Activated CD8-positive, alpha-beta memory T cell treated with anti-CD3 and anti-CD28 coated beads for 1 hour (primary cell): ENCODE results near the gene TENM4.

Source experiments
- DNase-seq, 2 donors: peaks; one replicate each; pipeline ENCODE4 v3.0.0-alpha.2; 2020; ENCODE audit warnings: low read depth in 1 of 2; ENCODE audit errors: extremely low read depth in 1 of 2

TENM4 gene

DNA sequence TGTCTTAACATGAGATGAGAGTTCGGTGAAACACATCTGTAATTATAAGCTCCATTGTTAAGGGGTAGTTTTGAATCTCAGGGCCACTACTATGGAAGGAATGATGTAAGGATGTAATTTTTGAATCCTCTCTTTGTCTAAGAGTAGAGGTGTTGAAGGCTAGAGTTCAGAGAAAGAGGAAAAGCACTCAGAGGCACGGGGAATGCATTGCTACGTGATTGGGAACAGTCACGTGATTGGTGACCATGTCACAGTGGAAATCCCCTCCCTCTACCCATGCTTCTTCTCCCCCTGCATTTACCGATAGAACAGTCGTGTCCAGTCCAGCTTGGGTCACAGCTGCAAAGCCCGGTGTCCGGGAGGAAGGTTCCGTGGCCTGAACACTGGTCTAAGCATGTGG lies 635.8 kb downstream of the TENM4 start:
- no peak for DNase-seq

DNA sequence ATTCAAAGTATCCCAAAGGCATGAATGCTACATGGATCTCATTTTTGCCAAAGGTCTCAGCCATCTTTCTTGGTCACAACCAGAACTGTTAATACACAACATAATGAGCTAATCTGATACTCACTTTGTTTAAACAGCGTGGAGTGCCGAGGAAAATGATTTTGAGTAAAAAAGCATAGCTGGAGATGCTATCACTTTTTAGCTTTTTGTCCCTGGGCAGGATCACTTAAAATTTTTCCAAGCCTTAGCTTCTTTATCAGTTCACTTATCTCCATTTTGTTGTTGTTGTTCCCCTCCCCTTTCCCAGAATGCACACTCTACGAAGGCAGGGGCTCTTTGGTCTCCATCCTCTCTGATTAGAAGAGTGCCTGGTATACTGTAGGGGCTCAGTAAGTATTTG lies 636.8 kb downstream of the TENM4 start:
- no peak for DNase-seq

DNA sequence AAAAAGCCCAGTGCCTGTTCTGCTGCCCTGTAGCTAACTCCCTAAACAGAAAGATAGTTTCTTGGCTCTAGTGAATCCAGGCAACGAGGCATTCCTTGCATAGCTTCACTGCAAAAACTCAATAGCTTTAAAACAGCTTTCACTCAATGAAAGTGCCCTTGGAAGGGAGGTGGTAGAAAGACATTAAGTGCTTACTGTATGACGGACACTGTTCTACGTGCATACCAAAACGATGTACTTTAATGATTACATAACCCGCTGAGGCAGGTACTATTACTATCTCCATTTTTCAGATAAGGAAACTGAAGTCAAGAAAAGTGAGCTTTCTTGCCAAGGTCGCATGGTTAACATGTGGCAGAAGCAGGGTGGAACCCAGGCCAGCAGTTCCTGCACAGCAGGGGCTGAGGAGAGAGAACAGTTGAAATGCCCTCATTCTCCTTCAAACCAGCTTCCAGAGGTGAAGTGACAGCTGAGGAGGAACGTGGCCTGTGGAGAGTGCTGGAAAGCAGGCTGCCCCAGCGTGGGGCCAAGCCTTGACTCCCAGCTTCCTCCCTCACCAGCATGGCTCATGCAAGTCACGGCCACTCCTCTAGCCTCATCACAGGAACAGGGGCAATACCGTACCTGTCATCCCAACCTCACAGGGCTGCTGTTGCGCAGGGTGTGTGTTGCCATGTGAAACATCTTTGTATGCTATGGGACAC lies 638.6 kb downstream of the TENM4 start:
- DNase-seq, result no peak

DNA sequence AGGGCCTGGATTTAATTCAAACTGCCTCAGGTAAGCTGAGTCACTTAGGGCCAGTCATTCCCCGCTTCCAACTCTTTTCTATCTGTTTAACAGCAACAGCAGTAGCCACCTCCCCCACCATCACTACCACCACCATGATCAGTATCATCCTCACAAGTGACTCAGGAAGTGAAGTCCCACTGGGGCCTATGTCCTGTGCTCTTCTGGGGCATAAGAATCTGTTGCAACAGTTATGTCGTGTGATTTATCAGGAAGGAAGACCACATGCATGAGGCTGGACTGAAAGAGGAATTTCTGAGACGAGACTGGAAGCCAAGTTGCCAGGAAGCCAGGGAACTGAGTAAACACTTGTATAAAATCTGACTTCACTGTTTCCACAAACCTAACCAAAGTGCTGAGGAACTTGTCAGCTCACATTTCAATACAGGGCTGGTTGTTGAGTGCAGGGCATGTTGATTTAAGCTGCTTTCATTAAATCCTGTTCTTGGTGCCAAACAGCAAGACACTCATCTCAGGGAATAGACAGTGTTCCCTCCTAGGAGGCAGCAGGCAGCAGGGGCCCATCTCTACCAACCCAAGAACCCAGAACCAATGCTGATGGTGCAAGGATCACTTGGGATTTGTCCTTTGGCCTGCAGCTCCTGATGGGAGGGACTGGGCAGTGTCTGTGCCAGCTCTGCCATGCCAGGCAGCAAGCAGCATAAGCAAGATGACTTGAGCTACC lies 639.5 kb downstream of the TENM4 start:
- DNase-seq, result no peak

DNA sequence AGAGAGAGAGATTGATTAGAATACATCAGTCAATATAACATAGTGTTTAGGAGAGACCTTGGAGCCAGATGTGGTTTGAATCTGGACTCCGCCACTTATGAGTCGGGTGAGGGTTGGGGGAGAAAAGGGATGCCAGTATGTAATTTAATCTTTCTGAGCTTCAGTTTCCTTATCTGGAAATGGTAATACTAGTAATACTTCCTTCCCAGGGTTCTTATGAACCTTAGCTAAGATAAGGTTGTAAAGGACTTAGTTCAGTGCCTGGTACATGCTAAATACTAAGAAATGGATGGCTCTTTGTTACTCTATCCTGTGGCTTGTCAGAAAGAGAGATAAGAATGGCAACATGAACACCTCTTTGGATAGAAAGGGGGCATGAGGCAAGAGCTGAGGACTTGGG lies 640.1 kb downstream of the TENM4 start:
- no peak for DNase-seq

DNA sequence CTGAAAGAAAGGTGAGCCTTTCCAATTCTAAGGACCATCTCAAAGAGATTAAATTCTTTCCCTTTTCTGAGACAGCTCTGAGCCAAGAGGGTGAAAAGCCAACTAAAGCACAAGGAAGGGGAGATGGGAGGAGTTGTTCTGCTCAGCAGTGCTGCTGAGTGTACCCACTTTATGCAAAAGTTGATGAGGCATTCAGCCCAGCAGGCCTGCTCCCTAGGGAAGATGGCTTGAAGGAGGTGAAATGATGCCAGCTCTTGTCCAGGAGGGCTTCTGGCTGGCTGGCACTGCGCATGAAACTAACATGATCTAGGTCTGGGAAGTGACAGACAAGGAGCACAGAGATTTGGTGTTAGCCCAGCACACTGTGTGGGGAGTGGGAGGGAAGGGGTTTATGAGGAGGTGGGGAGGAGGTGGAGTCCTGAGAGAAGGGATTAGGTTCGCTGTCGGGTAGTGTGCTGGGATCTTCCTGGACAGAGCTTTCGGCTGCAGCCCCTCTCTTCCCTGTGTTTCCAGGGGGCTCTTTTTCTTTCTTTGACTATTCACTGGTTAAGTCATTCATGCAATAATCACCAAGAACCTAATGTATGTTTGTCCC lies 640.6 kb downstream of the TENM4 start:
- no peak for DNase-seq

DNA sequence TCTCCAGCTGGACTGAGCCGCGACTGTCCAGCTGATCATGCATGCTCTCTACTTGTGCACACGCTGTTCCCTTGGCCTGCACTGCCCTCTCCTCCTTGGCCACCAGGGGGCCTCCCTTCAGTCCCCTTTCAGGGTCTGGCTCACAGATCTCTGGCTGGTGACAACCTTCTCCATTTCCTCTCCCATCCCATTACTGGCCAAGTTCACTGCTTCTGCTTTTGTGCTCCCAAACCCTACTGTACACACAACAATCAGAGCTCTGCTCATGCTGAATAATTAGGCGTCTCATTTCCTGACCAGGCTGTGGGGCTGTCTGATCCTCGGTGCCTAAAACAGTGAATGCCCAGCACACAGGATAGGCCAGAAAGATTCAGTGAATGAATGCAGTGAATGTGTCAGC lies 642.2 kb downstream of the TENM4 start:
- no peak for DNase-seq

DNA sequence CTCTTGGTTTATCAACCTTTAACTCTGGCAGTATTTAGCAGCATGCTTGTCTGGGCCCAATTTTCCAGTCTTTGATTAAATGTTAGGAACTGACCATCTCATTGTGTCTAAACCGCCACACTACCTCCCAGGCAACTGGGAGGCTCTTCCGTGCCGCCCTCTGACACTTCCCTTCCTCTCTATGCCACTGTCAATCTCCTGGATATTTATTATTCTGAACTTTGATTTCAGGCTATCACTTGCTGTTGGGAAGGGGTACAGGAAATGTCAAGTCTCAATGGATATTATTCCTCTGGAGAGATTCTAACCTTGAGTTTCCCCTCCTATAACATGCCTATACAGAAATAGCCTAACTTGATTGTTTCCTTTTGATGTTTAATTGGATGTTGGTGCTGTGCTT lies 643.3 kb downstream of the TENM4 start:
- DNase-seq, result no peak

DNA sequence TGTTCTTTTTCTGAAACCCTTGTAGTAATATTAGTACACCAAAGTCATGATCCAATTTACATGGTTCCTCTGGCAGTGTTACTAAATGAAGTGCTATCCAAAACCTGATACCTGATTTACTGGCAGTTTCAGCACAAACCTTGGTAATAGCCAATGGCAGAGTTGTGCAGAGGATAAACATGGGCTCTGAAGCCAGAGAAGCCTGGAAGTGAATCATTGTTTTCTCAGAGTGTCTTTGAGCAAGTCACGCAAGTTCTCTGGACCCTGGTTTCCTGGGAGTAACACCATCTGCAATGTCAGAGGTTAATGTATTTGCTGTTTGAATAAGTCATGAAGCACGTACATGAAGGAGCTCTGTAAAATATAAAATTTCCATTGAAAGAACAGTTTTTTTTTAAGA lies 643.9 kb downstream of the TENM4 start:
- no peak for DNase-seq

DNA sequence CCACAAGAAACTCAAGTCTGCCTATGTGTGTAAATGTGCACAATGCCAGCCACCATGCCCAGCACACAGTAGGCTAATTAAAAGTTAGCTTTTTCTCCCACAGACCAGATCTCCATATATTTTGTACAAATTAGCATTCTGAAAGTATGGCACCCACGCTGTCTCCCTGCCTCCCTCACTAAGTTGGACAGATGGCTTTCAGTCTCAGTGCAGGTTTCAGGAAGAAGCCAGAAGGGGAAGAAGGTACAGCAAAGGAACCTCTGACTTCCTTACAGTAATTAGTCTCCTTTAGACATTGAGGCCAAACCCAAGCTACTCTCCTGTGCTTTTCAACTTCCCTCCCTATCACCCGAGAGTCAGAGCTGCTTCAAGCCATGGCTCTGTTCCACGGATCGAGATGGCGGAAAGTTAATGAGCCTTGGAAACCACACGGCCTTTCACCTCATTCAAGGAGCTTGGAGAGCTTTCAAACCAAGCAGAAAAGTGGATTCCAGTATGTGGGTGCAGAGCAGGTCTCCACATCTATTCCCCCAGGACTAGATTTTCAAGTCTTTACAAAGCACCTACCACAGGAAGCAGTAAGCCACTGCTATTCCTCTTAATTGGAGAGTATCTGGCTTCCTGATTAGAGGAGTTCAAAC lies 645.1 kb downstream of the TENM4 start:
- DNase-seq, result no peak

DNA sequence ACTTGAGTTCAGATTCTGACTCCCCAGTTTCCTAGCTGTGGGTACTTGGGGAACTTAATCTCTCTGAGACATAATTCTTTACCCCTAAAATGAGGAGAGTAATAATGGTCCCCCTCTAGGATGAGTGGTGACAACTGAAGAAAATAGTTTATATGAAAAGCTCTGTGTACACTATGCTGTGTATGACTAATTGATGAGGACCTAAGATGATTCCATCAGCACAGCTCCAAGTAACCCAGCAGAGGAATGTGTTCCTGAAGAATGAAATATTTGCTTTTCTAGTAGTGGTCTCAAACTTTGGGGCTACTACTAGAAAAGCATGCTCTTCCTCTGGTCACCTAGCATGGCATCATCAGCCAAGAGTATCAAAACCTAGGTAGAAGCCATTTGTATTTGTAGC lies 648.9 kb downstream of the TENM4 start:
- no peak for DNase-seq

DNA sequence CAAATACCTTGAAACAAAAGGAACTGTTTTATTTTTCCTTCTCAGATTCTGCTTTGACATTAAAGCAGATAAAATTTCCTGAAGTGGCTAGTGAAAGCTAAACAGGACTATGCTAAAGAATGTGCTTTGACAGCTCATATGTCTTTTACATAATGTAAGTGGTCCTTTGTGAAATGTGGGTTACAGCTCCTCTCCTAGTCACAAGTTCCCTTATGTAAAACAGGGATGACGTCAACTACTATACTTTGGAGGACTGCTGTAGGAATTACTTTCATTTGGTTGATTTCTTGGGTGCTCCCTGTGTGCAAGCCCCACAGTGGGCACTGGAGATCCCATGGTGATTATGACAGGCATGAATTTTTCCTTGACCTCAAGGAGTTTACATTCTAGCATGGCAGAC lies 649.6 kb downstream of the TENM4 start:
- no peak for DNase-seq

DNA sequence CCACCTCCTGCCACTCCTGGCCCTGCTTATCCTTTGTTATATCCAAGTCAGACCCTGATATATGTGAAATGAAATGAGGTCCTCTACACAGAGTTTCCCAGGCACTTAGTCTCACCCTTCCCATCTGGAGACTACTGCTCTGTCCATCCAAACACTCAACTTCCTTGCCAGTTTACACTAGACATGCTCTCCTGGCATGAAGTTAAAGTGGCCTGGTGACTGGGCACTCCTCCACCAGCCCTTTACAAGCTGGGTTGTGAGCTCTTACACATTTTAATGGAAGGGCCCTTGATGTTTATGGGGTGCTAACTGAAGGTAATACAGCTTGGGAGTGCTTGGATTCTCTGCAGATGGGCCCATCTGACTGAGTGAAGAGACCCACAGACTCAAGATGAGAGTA lies 650.0 kb downstream of the TENM4 start:
- DNase-seq, result no peak

DNA sequence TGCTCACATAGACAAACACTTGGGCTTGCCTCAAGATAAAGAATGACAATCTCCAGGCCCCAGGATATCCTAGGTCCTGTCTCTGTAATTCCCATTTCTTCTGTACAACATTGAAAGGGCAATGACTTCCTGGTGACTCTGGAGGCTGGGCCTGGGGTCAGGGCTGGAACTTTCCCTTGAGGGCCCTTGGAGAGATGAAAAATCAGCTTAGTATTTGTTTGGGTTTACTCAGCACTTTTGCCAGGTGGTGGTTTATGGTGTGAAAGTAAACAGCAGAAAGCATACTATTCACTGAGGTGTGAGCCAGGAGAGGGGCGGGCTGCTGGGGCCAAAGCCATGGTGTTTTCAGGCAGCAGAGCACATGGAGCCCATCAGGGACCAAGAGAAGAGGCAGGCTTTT lies 651.5 kb downstream of the TENM4 start:
- no peak for DNase-seq

DNA sequence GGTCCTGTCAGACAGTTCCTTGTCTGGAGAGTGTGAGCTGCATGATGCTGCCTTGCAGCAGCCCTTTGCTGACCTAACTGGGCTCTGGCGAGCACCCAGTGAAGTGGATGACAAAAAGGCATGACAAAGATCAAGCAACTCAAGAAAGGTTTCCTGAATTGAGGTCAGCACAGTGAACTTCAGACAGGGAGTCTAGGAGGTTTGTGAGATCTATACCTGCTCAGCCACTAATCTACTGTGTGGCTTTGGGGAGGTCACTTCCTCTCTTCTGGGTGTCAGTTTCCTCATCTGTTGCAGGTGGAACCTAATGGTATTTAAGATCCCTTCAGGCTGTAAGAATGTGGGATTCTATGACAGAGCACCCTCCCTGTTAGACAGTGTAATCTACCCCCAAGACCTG lies 652.3 kb downstream of the TENM4 start:
- no peak for DNase-seq

DNA sequence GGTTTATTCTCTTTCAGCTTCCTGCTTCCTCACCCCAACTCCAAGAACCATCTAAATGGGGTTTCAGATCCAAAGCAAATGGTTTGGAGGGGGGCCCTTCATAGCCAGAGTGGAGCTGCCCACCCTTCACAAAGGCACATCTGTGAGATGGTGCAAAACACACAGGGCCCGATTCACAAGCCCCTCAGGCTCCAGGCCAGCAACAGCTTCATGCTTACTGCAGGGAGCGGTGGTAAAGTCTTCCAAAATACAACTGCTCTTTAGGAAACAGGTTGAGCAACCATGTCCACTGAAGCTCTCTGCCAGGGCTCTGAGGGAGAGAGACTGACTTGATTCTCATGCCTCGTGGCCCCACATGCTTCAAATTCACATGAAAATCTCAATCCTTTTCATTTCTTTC lies 653.1 kb downstream of the TENM4 start:
- DNase-seq, result no peak

DNA sequence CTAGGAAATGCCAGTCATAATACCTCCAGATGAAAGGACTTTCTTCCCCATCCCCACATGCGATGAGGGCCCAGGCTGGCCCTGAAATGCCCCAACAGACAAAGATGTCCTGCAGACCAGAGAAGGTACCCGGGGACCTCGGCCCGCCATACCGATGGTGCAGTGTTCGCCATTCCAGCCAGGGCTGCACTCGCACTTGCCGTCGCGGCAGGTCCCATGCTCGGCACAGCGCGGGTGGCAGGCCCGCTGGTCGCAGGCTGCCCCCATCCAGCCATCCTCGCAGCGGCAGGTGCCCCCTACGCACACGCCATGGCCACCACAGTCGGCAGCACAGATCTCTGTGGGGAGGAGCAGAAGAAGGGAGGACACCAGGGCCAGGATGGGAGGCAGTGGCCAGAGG lies 654.1 kb downstream of the TENM4 start:
- DNase-seq, result no peak

DNA sequence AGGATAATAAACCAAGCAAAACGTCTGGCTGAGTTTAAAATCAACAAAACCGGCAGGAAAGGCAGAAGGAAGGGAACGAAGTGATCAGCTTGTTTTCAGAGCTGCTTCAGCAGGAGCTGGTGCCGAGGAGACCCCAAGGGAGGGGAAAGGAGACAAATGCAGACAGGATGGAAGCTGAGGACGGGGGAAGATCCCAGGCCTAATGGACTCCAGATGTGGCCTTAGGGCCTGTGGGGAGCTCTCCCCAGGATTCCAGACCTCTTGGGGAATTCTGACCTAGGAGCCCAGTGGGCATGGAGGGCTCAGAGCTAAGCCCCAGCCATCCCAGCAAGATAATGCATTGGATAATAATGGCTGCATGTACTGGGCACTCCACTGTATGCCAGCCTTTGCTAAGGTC lies 654.7 kb downstream of the TENM4 start:
- no peak for DNase-seq

DNA sequence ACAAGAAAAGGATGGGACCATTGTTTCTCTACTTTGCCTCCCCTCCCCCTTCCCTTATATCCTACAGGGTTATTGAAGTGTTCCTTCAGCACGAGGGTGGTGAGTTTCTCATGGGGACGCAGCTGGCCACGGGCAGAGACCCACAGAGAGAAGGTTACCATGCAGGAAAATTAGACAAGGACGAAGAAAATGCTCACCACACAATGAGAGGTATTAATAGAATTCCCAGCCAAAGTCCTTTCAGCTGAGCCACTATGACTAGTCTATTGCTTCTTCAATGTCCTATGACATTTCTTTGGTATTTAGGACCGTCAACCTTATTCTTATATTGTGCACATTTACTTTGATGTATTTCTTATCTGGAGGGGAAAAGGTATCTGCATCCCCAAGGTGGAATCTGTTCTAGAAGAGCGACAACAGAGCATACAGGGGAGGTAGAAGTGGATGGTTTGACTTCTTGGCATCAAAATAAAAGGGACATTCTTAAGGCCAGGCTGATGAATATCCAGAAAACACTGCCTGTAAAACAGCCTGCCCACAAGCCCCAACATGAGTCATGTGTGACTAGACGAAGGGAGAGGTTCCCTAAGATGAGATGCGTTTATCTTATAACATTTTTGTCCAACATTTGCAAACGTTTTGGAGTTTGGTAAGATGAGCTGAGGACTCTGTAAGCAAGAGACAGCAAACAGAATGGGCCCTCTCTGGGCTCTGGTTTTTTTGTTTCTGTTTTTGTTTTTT lies 656.3 kb downstream of the TENM4 start:
- no peak for DNase-seq

DNA sequence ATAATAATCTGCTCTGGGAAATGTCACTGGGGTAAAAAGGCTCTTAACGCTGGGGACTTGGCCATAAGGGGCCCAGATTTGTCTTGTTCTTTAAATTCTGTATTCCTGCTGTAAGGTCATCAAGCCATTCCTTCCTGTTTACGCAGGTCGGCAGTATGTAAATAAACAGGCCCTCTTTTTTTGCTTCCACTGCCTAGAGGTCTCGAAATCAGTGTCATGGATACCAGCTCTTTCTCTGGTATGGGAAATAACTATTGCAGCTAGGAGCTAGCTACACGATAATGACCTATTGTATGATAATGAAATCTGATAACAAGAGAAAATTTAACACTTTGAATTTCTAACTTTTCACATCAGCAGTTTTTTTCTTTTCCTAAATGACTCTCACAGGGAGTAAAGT lies 657.0 kb downstream of the TENM4 start:
- DNase-seq, result no peak

DNA sequence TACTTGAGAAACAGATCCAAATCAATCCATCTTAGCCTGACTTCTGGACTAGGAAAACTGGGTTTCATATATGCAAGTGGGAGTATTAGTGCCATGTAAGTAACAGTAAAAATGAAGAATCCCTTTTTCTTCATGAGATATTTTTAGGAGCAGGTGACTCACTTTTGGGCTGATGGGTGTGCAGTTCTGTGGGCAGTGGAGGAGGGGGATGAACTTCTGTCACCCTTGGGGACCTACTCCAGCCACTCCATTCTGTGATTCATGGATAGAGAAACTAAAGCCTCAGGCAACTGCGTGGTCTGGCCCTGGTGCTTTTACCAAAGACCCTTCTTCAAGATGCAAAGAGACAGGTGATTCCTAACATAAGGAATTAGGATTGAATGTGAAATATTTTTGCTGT lies 657.5 kb downstream of the TENM4 start:
- DNase-seq, result no peak
